MCF 10A (cell line): ENCODE measurements around the gene RCAN1. TPM values are rescaled to one million over a fixed set of nuclear protein-coding genes. Genes with fewer than 3 reads are reported as not detected.
A peak's percentile ranks its signal among the peaks of the same experiment; 100 is the strongest.

Experiments
- BruUV-seq: library from RNA; stranded (reverse); fragments of 400-500 nt; replicated peaks from 2 replicates; lab custom pipeline; 2021; lab: Mats Ljungman, UMichigan
- CTCF ChIA-PET: fragments of 300-600 bp; sonication (Branson Sonifier 250); formaldehyde crosslinking; extraction: SDS; loops from one replicate; lab custom pipeline; 2021; ENCODE audit warnings: antibody characterized with exemption, inconsistent platforms; lab: Yijun Ruan, JAX
- POLR2A ChIA-PET: fragments of 300-600, 350-650 bp; sonication (Branson Sonifier 250); formaldehyde crosslinking; extraction: SDS; loops from one replicate; lab custom pipeline; 2020; ENCODE audit warnings: antibody characterized with exemption, inconsistent platforms; lab: Yijun Ruan, JAX
- DNase-seq: peaks from one replicate; pipeline ENCODE4 v3.0.0-alpha.2; 2018; ENCODE audit not compliant: unreplicated experiment
- H3K27ac Mint-ChIP-seq: one replicate; pipeline ENCODE4 v1.8.0; 2022; ENCODE audit warnings: mild to moderate bottlenecking, low read depth, mixed read lengths; ENCODE audit not compliant: unreplicated experiment
- H3K27me3 Mint-ChIP-seq: one replicate; pipeline ENCODE4 v1.8.0; 2022; ENCODE audit warnings: mixed read lengths; ENCODE audit not compliant: insufficient read depth, unreplicated experiment
- H3K36me3 Mint-ChIP-seq: one replicate; pipeline ENCODE4 v1.8.0; 2022; ENCODE audit warnings: mild to moderate bottlenecking, moderate library complexity, mixed read lengths; ENCODE audit not compliant: insufficient read depth, unreplicated experiment
- H3K4me1 Mint-ChIP-seq: one replicate; pipeline ENCODE4 v1.8.0; 2022; ENCODE audit warnings: mixed read lengths; ENCODE audit not compliant: insufficient read depth, unreplicated experiment
- H3K4me3 Mint-ChIP-seq: one replicate; pipeline ENCODE4 v1.8.0; 2022; ENCODE audit warnings: mild to moderate bottlenecking, moderate library complexity, mixed read lengths; ENCODE audit not compliant: unreplicated experiment
- H3K9me3 Mint-ChIP-seq: one replicate; pipeline ENCODE4 v1.8.0; 2022; ENCODE audit warnings: mixed read lengths; ENCODE audit not compliant: unreplicated experiment
- intact Hi-C: fragments of 100-400 bp; cut with micrococcal nuclease; formaldehyde crosslinking; loops from 2 replicates; pipeline ENCODE4 v1.14.1; 2022
- total RNA-seq: library from RNA; stranded (reverse); gene quantifications from 2 replicates; pipeline ENCODE4 v1.2.3, GENCODE V29; 2022
- TF ChIP-seq, protein P1 (sequence below): fragments of 200-600 bp; IDR thresholded peaks from one replicate; pipeline ENCODE4 v1.8.0; 2022; ENCODE audit warnings: antibody characterized with exemption, mild to moderate bottlenecking; ENCODE audit not compliant: unreplicated experiment

RCAN1 gene
- total RNA-seq, 1 experiment from 2014 or later: 11.9 TPM

DNA sequence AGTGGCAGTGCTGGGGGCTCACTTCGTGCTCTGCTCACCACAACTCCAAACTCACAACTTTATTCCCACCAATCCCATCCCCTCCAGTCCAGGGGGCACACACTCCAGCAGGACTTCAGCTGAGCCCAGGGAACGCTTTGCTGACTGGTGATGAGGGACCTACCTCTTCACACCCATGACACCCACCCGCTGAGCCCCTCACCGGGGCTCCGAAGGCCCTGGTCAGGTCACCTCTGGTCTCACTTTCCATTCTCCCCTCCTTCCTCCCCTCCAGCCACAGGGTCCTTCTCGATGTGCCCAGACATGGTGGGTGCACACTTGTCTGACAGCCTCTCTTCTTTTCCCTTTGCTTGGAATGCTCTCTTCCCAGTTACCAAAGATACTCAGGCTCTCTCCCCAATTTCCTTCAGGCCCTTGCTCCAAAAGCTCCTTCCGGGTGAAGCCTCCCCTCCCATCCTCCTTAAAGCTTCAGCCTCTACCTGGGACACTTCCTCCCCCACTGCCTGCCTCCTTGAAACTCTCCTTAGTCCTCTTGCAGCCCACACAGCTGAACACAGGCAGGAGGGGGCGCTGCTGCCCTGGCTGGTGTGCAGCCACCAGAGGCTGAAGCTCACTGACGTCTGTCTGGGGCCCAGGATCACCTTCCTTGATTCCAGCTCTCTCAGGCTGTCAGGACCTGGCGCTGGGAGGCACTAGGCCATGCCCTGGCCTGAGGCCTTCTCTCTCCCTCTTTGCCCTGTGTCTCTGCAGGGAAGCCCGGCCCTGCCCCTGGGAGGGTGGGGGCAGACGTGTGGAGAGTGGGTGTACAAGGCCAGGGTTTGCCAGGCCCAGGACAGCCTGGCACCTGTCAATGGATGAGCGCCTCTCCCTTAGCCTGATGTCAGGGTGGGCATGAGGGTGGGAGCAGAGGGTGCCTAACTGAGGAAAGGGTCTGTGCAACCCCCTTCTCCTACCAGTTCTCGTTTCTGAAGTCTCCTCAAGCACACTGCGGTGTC, 104.5 kb downstream of the RCAN1 start:
- Mint-ChIP-seq H3K36me3 (no peaks in the 10 kb centered on the region), H3K4me1 (peaks cover 18% of the 10 kb centered on the region), H3K9me3 (no peaks in the 10 kb centered on the region), H3K27me3 (no peaks in the 10 kb centered on the region), H3K4me3 (no peak overlapping the region), H3K27ac (peak overlapping the region; percentile 41)
- no TSS peak for BruUV-seq
- ChIA-PET CTCF (interaction anchor here (0.7 to 1.0 kb wide), 3 partner anchors 92 to 632 kb away, joined by 3 read pairs; no protein-coding TSS in a partner anchor), POLR2A (interaction anchor here (1.0 kb wide), 1 partner anchor 16 kb away, joined by 3 read pairs; no protein-coding TSS in a partner anchor)
- TF ChIP-seq, protein P1, sequence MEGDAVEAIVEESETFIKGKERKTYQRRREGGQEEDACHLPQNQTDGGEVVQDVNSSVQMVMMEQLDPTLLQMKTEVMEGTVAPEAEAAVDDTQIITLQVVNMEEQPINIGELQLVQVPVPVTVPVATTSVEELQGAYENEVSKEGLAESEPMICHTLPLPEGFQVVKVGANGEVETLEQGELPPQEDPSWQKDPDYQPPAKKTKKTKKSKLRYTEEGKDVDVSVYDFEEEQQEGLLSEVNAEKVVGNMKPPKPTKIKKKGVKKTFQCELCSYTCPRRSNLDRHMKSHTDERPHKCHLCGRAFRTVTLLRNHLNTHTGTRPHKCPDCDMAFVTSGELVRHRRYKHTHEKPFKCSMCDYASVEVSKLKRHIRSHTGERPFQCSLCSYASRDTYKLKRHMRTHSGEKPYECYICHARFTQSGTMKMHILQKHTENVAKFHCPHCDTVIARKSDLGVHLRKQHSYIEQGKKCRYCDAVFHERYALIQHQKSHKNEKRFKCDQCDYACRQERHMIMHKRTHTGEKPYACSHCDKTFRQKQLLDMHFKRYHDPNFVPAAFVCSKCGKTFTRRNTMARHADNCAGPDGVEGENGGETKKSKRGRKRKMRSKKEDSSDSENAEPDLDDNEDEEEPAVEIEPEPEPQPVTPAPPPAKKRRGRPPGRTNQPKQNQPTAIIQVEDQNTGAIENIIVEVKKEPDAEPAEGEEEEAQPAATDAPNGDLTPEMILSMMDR: peak; percentile 40
- intact Hi-C loops: no loop called here
- peak; percentile 73 for DNase-seq

DNA sequence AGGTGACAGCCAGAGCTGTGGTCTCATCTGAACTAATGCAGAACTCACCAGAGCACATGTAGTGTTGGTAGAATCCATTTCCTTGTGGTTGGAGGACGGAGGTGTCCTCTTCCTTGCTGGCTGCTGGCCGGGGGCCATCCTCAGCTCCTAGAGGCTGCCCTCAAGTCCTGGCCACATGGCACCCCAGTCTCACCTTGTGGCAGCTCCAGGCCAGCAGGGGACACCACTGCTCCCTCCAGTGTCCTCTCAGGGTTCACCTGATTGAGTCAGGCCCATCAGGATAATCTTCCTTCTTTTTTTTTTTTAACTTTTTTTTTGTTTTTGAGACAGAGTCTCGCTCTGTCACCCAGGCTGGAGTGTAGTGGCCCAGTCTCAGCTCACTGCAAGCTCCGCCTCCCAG, 105.8 kb downstream of the RCAN1 start:
- Mint-ChIP-seq H3K4me1 (peaks cover 18% of the 10 kb centered on the region), H3K27ac (no peak overlapping the region), H3K4me3 (no peak overlapping the region), H3K27me3 (no peaks in the 10 kb centered on the region), H3K36me3 (peaks cover 7% of the 10 kb centered on the region), H3K9me3 (no peaks in the 10 kb centered on the region)
- ChIA-PET CTCF (interaction anchor here (0.6 to 0.9 kb wide), 3 partner anchors 34 to 101 kb away, joined by 3 to 4 read pairs (median 3); no protein-coding TSS in a partner anchor), POLR2A (interaction anchor here (0.5 to 0.6 kb wide), 2 partner anchors 9 to 13 kb away, joined by 3 read pairs; no protein-coding TSS in a partner anchor)
- BruUV-seq: no TSS peak
- DNase-seq: no peak
- TF ChIP-seq, protein P1: no peak
- intact Hi-C loops: no loop called here

DNA sequence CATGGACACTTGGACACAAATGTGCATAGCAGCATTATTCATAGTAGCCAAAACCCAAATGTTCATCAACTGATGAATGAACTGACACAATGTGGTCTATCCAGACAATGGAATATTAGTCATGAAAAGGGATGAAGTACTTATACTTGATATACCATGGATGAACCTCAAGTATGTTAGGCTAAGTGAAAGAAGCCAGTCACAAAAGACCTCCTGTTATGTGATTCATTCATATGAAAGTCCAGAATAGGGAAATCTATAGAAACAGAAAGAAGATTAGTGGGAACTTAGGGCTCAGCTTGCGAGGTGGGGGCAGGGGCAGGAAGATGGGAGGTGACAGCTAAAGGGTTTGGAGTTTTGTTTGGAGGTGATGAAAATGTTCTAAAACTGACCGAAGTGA, 110.3 kb downstream of the RCAN1 start:
- CTCF ChIA-PET: no interaction called here
- Mint-ChIP-seq H3K36me3 (peaks cover 7% of the 10 kb centered on the region), H3K4me1 (no peaks in the 10 kb centered on the region), H3K27me3 (no peaks in the 10 kb centered on the region), H3K9me3 (no peaks in the 10 kb centered on the region), H3K27ac (no peak overlapping the region), H3K4me3 (no peak overlapping the region)
- no TSS peak for BruUV-seq
- DNase-seq: no peak
- intact Hi-C loops: no loop called here
- TF ChIP-seq, protein P1: no peak
- POLR2A ChIA-PET: no interaction called here

DNA sequence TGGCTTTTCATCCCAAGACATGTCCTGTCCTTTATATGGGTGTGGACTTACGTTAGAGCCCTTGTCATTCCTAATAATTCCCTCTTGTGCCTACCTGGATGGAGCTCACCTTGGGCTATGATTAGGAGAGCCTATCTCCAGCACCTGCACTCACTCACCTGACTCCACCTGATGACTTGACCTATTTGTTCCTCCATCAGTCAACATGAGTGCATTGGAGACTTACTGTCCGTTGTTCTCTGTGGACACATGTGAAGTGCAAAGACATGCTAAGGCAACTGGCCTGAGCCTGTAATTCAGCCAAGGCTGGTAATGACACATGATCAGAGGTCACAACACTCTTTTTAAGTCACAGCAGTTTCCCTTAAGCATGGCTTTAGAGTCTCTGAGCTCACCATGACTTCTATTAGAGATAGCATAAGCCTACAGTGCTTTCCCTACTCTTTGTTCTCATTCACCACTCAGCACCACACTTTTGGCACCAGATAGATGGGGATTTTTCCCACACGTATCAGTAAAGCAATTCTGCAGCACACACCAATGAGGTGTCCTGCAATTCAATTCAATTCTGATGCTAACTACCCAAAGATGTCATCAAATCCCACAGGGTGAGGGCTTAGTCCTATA, 112.3 kb downstream of the RCAN1 start:
- peaks cover 11% of the 10 kb centered on the region for H3K4me1 Mint-ChIP-seq
- POLR2A ChIA-PET: interaction anchor here (0.6 kb wide), 1 partner anchor 112 kb away, joined by 3 read pairs; the partner anchor contains the start of gene RCAN1
- H3K36me3 Mint-ChIP-seq: peaks cover 7% of the 10 kb centered on the region
- no peaks in the 10 kb centered on the region for H3K9me3 Mint-ChIP-seq
- TF ChIP-seq, protein P1: no peak
- CTCF ChIA-PET: no interaction called here
- no peak for DNase-seq
- no peak overlapping the region for H3K27ac Mint-ChIP-seq
- BruUV-seq: no TSS peak
- no peaks in the 10 kb centered on the region for H3K27me3 Mint-ChIP-seq
- no peak overlapping the region for H3K4me3 Mint-ChIP-seq
- intact Hi-C loops: no loop called here
